Measurements from ENCODE around the gene MYOM1.

MYOM1 gene

GRCh38 chr18:3250237-3251107 lies 30.7 kb upstream of the MYOM1 start:
- peak; percentile 49 for DNase-seq (ENCODE audit: low spot score)

GRCh38 chr18:3248658-3249359 lies 29.0 kb upstream of the MYOM1 start:
- peak; percentile 42 for FAIRE-seq
- peak; percentile 66 for DNase-seq (ENCODE audit: low spot score)

More at GRCh38 chr18:3250237-3251107, 30.7 kb upstream of the MYOM1 start:
- FAIRE-seq, result peak; percentile 58

- DNase-seq (ENCODE audit: low spot score) (no peak), FAIRE-seq (peak; percentile 30)
Measured at GRCh38 chr18:3248062-3248657, 28.4 kb upstream of the MYOM1 start.

- DNase-seq (ENCODE audit: low spot score) (peak; percentile 100), FAIRE-seq (peak; percentile 99)
Measured at GRCh38 chr18:3247240-3248061, 27.7 kb upstream of the MYOM1 start, which contains the start of gene MYL12A. MYL12A (plus strand) TSS chr18:3247801; CDS start chr18:3253248, 5,447 bp downstream.

- peak; percentile 43 for DNase-seq (ENCODE audit: low spot score)
- no peak for FAIRE-seq
Measured at GRCh38 chr18:3246635-3247239, 27.0 kb upstream of the MYOM1 start.

GRCh38 chr18:3245853-3246634 lies 26.3 kb upstream of the MYOM1 start:
- DNase-seq (ENCODE audit: low spot score), result peak; percentile 97

GRCh38 chr18:3245185-3245564 lies 25.4 kb upstream of the MYOM1 start:
- DNase-seq (ENCODE audit: low spot score) (no peak), FAIRE-seq (no peak)

More at GRCh38 chr18:3245853-3246634, 26.3 kb upstream of the MYOM1 start:
- FAIRE-seq, result peak; percentile 97

- no peak for FAIRE-seq
- DNase-seq (ENCODE audit: low spot score), result no peak
Measured at GRCh38 chr18:3238742-3239141, 19.0 kb upstream of the MYOM1 start.

- no peak for DNase-seq (ENCODE audit: low spot score)
- peak; percentile 78 for FAIRE-seq
Measured at GRCh38 chr18:3236470-3236869, 16.7 kb upstream of the MYOM1 start.

GRCh38 chr18:3235846-3236245 lies 16.1 kb upstream of the MYOM1 start:
- FAIRE-seq, result no peak
- DNase-seq (ENCODE audit: low spot score), result no peak

- DNase-seq (ENCODE audit: low spot score) (no peak), FAIRE-seq (no peak)
Measured at GRCh38 chr18:3234457-3234856, 14.7 kb upstream of the MYOM1 start.

- DNase-seq (ENCODE audit: low spot score), result no peak
- FAIRE-seq, result no peak
Measured at GRCh38 chr18:3233433-3234168, 13.8 kb upstream of the MYOM1 start.

GRCh38 chr18:3233004-3233403 lies 13.2 kb upstream of the MYOM1 start:
- DNase-seq (ENCODE audit: low spot score), result no peak
- no peak for FAIRE-seq

- no peak for DNase-seq (ENCODE audit: low spot score)
- no peak for FAIRE-seq
Measured at GRCh38 chr18:3230401-3231334, 10.9 kb upstream of the MYOM1 start.

GRCh38 chr18:3226048-3226447 lies 6.3 kb upstream of the MYOM1 start:
- FAIRE-seq, result peak; percentile 70
- no peak for DNase-seq (ENCODE audit: low spot score)

GRCh38 chr18:3225588-3225987 lies 5.8 kb upstream of the MYOM1 start:
- DNase-seq (ENCODE audit: low spot score) (no peak), FAIRE-seq (peak; percentile 58)

- no peak for FAIRE-seq
Measured at GRCh38 chr18:3224223-3224622, 4.5 kb upstream of the MYOM1 start.

GRCh38 chr18:3223356-3223755 lies 3.6 kb upstream of the MYOM1 start:
- FAIRE-seq (peak; percentile 23), DNase-seq (ENCODE audit: low spot score) (no peak)

More at GRCh38 chr18:3224223-3224622, 4.5 kb upstream of the MYOM1 start:
- no peak for DNase-seq (ENCODE audit: low spot score)

Data from urothelium cell line (cell line).